IMR-90 (cell line): ENCODE data around the gene SOX6. TPM values are rescaled to one million over a fixed set of nuclear protein-coding genes. Genes with fewer than 3 reads are reported as not detected.

Experiments
- ATAC-seq: fragments of 200-7000 bp; cut with Tn5 transposase; 2 replicates; pipeline ENCODE4 v1.9.1; 2020; ENCODE audit warnings: low read depth, mild to moderate bottlenecking, moderate library complexity
- BruUV-seq: library from RNA; stranded (reverse); fragments of 400-500 nt; replicated peaks from 2 replicates; lab custom pipeline; 2021; lab: Mats Ljungman, UMichigan
- CTCF ChIA-PET: fragments of 300-600 bp; formaldehyde crosslinking; extraction: SDS; loops from one replicate; lab custom pipeline; 2021; ENCODE audit warnings: antibody characterized with exemption; lab: Yijun Ruan, JAX
- POLR2A ChIA-PET: fragments of 300-600 bp; sonication (Branson Sonifier 250); formaldehyde crosslinking; loops from one replicate; lab custom pipeline; 2022; ENCODE audit warnings: antibody characterized with exemption; ENCODE audit not compliant: unreplicated experiment; lab: Charles Lee
- DNase-seq: peaks from one replicate; pipeline ENCODE4 v3.0.0; 2013
- H2AFZ ChIP-seq: replicated peaks from 2 replicates; pipeline ENCODE3; 2013; ENCODE audit warnings: low read length, mild to moderate bottlenecking; ENCODE audit not compliant: poor library complexity
- H2AK5ac ChIP-seq: 2 replicates; pipeline ENCODE4 v1.6.1; 2013; ENCODE audit warnings: low read depth, low read length, inconsistent platforms
- H2AK9ac ChIP-seq: replicated peaks from 2 replicates; pipeline ENCODE3; 2013; ENCODE audit warnings: mild to moderate bottlenecking, low read depth, low read length, moderate library complexity; ENCODE audit not compliant: poor library complexity
- H2BK120ac ChIP-seq: 2 replicates; pipeline ENCODE4 v1.6.1; 2013; ENCODE audit warnings: low read depth, low read length, inconsistent platforms
- H2BK15ac ChIP-seq: 3 replicates; pipeline ENCODE4 v1.6.1; 2013; ENCODE audit warnings: low read depth, low read length, inconsistent platforms
- H2BK20ac ChIP-seq: 2 replicates; pipeline ENCODE4 v1.6.1; 2013; ENCODE audit warnings: low read depth, mild to moderate bottlenecking, inconsistent platforms, low read length, moderate library complexity
- H2BK5ac ChIP-seq: 2 replicates; pipeline ENCODE4 v1.6.1; 2013; ENCODE audit warnings: mild to moderate bottlenecking, low read depth, low read length, inconsistent platforms; ENCODE audit not compliant: poor library complexity, severe bottlenecking
- H3K14ac ChIP-seq: replicated peaks from 2 replicates; pipeline ENCODE4 v1.6.1; 2013; ENCODE audit warnings: low read depth, low read length, inconsistent platforms
- H3K18ac ChIP-seq: 2 replicates; pipeline ENCODE4 v1.6.1; 2013; ENCODE audit warnings: low read depth, low read length, control low read depth
- H3K23ac ChIP-seq: 2 replicates; pipeline ENCODE4 v1.6.1; 2013; ENCODE audit warnings: low read depth, low read length, inconsistent platforms
- H3K27ac ChIP-seq: 2 replicates; pipeline ENCODE4 v1.5.1; 2013; ENCODE audit warnings: mild to moderate bottlenecking, control low read depth, low read length; ENCODE audit not compliant: insufficient read depth
- H3K27me3 ChIP-seq: 2 replicates; pipeline ENCODE4 v1.6.1; 2013; ENCODE audit warnings: low read length; ENCODE audit not compliant: control insufficient read depth, insufficient read depth
- H3K36me3 ChIP-seq: 2 replicates; pipeline ENCODE4 v1.6.1; 2013; ENCODE audit warnings: low read length, mixed read lengths; ENCODE audit not compliant: control insufficient read depth, insufficient read depth
- H3K4ac ChIP-seq: 2 replicates; pipeline ENCODE4 v1.6.1; 2013; ENCODE audit warnings: low read depth, low read length, inconsistent platforms
- H3K4me1 ChIP-seq: 2 replicates; pipeline ENCODE4 v1.6.1; 2013; ENCODE audit warnings: low read length, mixed read lengths; ENCODE audit not compliant: control insufficient read depth, insufficient read depth
- H3K4me2 ChIP-seq: 2 replicates; pipeline ENCODE4 v1.6.1; 2013; ENCODE audit warnings: low read depth, mild to moderate bottlenecking, control low read depth, low read length, moderate library complexity
- H3K4me3 ChIP-seq: 2 replicates; pipeline ENCODE4 v1.5.1; 2013; ENCODE audit warnings: low read depth, mild to moderate bottlenecking, control low read depth, low read length, moderate library complexity; ENCODE audit not compliant: insufficient read depth
- H3K56ac ChIP-seq: 2 replicates; pipeline ENCODE4 v1.6.1; 2013; ENCODE audit warnings: low read length, inconsistent platforms; ENCODE audit not compliant: insufficient read depth; ENCODE audit errors: extremely low read depth
- H3K79me1 ChIP-seq, 2 experiments: 2 replicates each; pipeline ENCODE4 v1.6.1; 2013; ENCODE audit warnings: low read length in 2 of 2, inconsistent platforms in 1 of 2, low read depth in 1 of 2
- H3K9ac ChIP-seq: 2 replicates; pipeline ENCODE4 v1.6.1; 2013; ENCODE audit warnings: low read depth, low read length, control low read depth
- H3K9me1 ChIP-seq: 2 replicates; pipeline ENCODE4 v1.6.1; 2013; ENCODE audit warnings: low read length, inconsistent platforms; ENCODE audit not compliant: insufficient read depth
- H3K9me3 ChIP-seq: 2 replicates; pipeline ENCODE4 v1.6.1; 2013; ENCODE audit warnings: low read length; ENCODE audit not compliant: control insufficient read depth, insufficient read depth
- H4K20me1 ChIP-seq: 2 replicates; pipeline ENCODE4 v1.6.1; 2013; ENCODE audit warnings: low read length, inconsistent platforms; ENCODE audit not compliant: insufficient read depth
- H4K5ac ChIP-seq: 2 replicates; pipeline ENCODE4 v1.6.1; 2013; ENCODE audit warnings: mild to moderate bottlenecking, low read depth, low read length, control low read depth
- H4K8ac ChIP-seq, 2 experiments: 2 replicates each; pipeline ENCODE4 v1.6.1; 2013; ENCODE audit warnings: low read depth in 2 of 2, low read length in 2 of 2, control low read depth in 1 of 2, inconsistent platforms in 1 of 2
- H4K91ac ChIP-seq: 2 replicates; pipeline ENCODE4 v1.6.1; 2013; ENCODE audit warnings: low read depth, low read length, inconsistent platforms; ENCODE audit not compliant: insufficient read depth
- BHLHE40 ChIP-seq: fragments of 150-350 bp; IDR thresholded peaks from 2 replicates; pipeline ENCODE4 v1.6.1; 2016; ENCODE audit warnings: mild to moderate bottlenecking, low read depth, low read length
- FOS ChIP-seq: fragments of 150-350 bp; IDR thresholded peaks from 2 replicates; pipeline ENCODE4 v1.6.1; 2016; ENCODE audit warnings: low read depth, low read length
- dilution Hi-C: fragments of 300-500 bp; cut with HindIII; formaldehyde crosslinking; loops from one replicate; pipeline ENCODE4 v1.14.3; 2018; ENCODE audit warnings: low sequenced_read_pairs; ENCODE audit not compliant: unreplicated experiment
- in situ Hi-C: fragments of 300-500 bp; cut with MboI; formaldehyde crosslinking; loops from 3 replicates; pipeline ENCODE4 v1.14.3; 2019; ENCODE audit warnings: low sequenced_read_pairs, inconsistent platforms, mixed read lengths
- intact Hi-C: fragments of 100-400 bp; cut with micrococcal nuclease; formaldehyde crosslinking; loops from 2 replicates; pipeline ENCODE4 v1.10.0; 2022
- polyA plus RNA-seq, 3 experiments: library from polyadenylated mRNA; depleted of rRNA; stranded (reverse); fragments of >200 nt; gene quantifications; 2 replicates each; pipeline ENCODE4 v1.2.3, GENCODE V29; 2012; ENCODE audit warnings: low replicate concordance in 1 of 3
- total RNA-seq: library from RNA; depleted of rRNA; stranded (reverse); fragments of >200 nt; gene quantifications from 2 replicates; pipeline ENCODE4 v1.2.3, GENCODE V29; 2012
- TF ChIP-seq, protein P1 (sequence below): conservative IDR thresholded peaks from 2 replicates; pipeline ENCODE4 v1.5.1; 2012; ENCODE audit warnings: mild to moderate bottlenecking, low read depth, low read length, improper control_type of control experiment
- TF ChIP-seq, protein P2 (sequence below): fragments of 150-350 bp; IDR thresholded peaks from 2 replicates; pipeline ENCODE4 v1.6.1; 2016; ENCODE audit warnings: low read depth, mild to moderate bottlenecking, low read length, moderate library complexity, borderline replicate concordance

SOX6 gene
- total and polyA plus RNA-seq, 2 of the 4 experiments (the other 2 are of a cell fraction), result 1.7 to 7.7 TPM

DNA sequence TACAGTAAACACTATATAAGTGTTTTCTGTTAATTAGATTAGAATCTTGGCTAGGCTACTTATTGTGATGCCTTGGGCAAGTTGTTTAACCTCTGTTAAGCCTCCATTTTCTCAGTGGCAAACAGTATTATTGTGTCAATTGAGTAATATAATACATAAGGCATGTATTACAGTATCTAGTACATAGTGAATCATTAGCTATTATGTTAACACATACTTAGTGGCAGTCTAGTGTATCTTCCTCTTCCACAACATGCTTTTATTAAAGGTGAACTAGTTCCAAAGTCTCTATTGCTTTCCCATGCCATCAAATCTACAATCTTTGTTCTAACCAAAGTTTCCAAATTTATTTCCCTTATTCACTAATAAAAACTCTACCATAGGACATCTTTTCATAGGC lies 200.9 kb downstream of the SOX6 start:
- in situ Hi-C loops, result no loop called here
- no peaks in the 10 kb centered on the region for H3K9me3 ChIP-seq
- dilution Hi-C loops, result no loop called here
- no peak for DNase-seq
- H3K27me3 ChIP-seq, result no peaks in the 10 kb centered on the region
- H3K14ac ChIP-seq, result no peak overlapping the region
- H4K20me1 ChIP-seq, result no peaks in the 10 kb centered on the region
- no peak overlapping the region for H2AK9ac ChIP-seq
- no peak overlapping the region for H3K56ac ChIP-seq
- H2BK20ac ChIP-seq, result no peak overlapping the region
- ChIA-PET CTCF (no interaction called here), POLR2A (no interaction called here)
- no peak overlapping the region for H3K23ac ChIP-seq
- H2AFZ ChIP-seq, result no peak overlapping the region
- no peak overlapping the region for H4K5ac ChIP-seq
- H2AK5ac ChIP-seq, result no peak overlapping the region
- H3K79me1 ChIP-seq, result no peaks in the 10 kb centered on the region
- no peak overlapping the region for H3K4ac ChIP-seq
- H3K4me1 ChIP-seq, result no peaks in the 10 kb centered on the region; the same call in 1 of the 2 replicates
- H2BK15ac ChIP-seq, result no peak overlapping the region
- H3K9ac ChIP-seq, result no peak overlapping the region
- no peak overlapping the region for H4K91ac ChIP-seq
- BruUV-seq, result no TSS peak
- H3K4me2 ChIP-seq, result no peak overlapping the region
- H4K8ac ChIP-seq, result no peak overlapping the region
- H3K9me1 ChIP-seq, result no peaks in the 10 kb centered on the region
- ATAC-seq, result peak; percentile 57; the same call in 1 of the 2 replicates
- no peak overlapping the region for H2BK120ac ChIP-seq
- no peak overlapping the region for H3K4me3 ChIP-seq
- no peak overlapping the region for H3K18ac ChIP-seq
- H3K27ac ChIP-seq, result no peak overlapping the region
- no peaks in the 10 kb centered on the region for H3K36me3 ChIP-seq
- H2BK5ac ChIP-seq, result no peak overlapping the region
- intact Hi-C loops, result no loop called here
- TF ChIP-seq FOS (no peak), BHLHE40 (no peak)
- TF ChIP-seq, protein P1, sequence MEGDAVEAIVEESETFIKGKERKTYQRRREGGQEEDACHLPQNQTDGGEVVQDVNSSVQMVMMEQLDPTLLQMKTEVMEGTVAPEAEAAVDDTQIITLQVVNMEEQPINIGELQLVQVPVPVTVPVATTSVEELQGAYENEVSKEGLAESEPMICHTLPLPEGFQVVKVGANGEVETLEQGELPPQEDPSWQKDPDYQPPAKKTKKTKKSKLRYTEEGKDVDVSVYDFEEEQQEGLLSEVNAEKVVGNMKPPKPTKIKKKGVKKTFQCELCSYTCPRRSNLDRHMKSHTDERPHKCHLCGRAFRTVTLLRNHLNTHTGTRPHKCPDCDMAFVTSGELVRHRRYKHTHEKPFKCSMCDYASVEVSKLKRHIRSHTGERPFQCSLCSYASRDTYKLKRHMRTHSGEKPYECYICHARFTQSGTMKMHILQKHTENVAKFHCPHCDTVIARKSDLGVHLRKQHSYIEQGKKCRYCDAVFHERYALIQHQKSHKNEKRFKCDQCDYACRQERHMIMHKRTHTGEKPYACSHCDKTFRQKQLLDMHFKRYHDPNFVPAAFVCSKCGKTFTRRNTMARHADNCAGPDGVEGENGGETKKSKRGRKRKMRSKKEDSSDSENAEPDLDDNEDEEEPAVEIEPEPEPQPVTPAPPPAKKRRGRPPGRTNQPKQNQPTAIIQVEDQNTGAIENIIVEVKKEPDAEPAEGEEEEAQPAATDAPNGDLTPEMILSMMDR, result no peak
- TF ChIP-seq, protein P2, sequence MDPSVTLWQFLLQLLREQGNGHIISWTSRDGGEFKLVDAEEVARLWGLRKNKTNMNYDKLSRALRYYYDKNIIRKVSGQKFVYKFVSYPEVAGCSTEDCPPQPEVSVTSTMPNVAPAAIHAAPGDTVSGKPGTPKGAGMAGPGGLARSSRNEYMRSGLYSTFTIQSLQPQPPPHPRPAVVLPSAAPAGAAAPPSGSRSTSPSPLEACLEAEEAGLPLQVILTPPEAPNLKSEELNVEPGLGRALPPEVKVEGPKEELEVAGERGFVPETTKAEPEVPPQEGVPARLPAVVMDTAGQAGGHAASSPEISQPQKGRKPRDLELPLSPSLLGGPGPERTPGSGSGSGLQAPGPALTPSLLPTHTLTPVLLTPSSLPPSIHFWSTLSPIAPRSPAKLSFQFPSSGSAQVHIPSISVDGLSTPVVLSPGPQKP, result no peak
